Osteoblast (primary cell): ENCODE results near the gene UNC13D. TPM values are rescaled to one million over a fixed set of nuclear protein-coding genes. Genes with fewer than 3 reads are reported as not detected.

Experiments
- DNase-seq: peaks from one replicate; pipeline ENCODE4 v3.0.0; 2011; ENCODE audit warnings: low spot score, mixed read lengths; ENCODE audit not compliant: insufficient read length; ENCODE audit errors: missing footprints
- H2AFZ ChIP-seq: 2 replicates; pipeline ENCODE4 v1.6.0; 2011; ENCODE audit warnings: mild to moderate bottlenecking, low read length
- H3K27ac ChIP-seq: 2 replicates; pipeline ENCODE4 v1.5.1; 2011; ENCODE audit warnings: mild to moderate bottlenecking, low read depth, low read length, moderate library complexity
- H3K27me3 ChIP-seq: 2 replicates; pipeline ENCODE4 v1.6.0; 2012; ENCODE audit warnings: mild to moderate bottlenecking, control low read depth, inconsistent platforms, low read length, moderate library complexity; ENCODE audit not compliant: insufficient read depth
- H3K36me3 ChIP-seq: 2 replicates; pipeline ENCODE4 v1.5.1; 2011; ENCODE audit warnings: mild to moderate bottlenecking, low read length, control low read depth, moderate library complexity; ENCODE audit not compliant: insufficient read depth
- H3K4me1 ChIP-seq: 2 replicates; pipeline ENCODE4 v1.5.1; 2011; ENCODE audit warnings: mild to moderate bottlenecking, low read length, control low read depth, moderate library complexity; ENCODE audit not compliant: insufficient read depth
- H3K4me2 ChIP-seq: 2 replicates; pipeline ENCODE4 v1.6.0; 2011; ENCODE audit warnings: mild to moderate bottlenecking, low read length; ENCODE audit not compliant: insufficient read depth
- H3K4me3 ChIP-seq: fragments of 200-600 bp; sonication (generic); 3 replicates; pipeline ENCODE4 v1.5.1; 2012; ENCODE audit warnings: mild to moderate bottlenecking, low read length, inconsistent platforms; ENCODE audit not compliant: insufficient read depth
- H3K79me2 ChIP-seq: 2 replicates; pipeline ENCODE4 v1.6.0; 2012; ENCODE audit warnings: mild to moderate bottlenecking, low read length, control low read depth, inconsistent platforms; ENCODE audit not compliant: insufficient read depth
- H3K9me3 ChIP-seq: 2 replicates; pipeline ENCODE4 v1.5.1; 2011; ENCODE audit warnings: low read depth, low read length, control low read depth
- H4K20me1 ChIP-seq: 2 replicates; pipeline ENCODE4 v1.6.0; 2012; ENCODE audit warnings: mild to moderate bottlenecking, low read length, control low read depth; ENCODE audit not compliant: insufficient read depth
- total RNA-seq: library from RNA; depleted of rRNA; stranded (reverse); fragments of >200 nt; gene quantifications from 2 replicates; pipeline ENCODE4 v1.2.3, GENCODE V29; 2012
- TF ChIP-seq, protein P1 (sequence below): IDR thresholded peaks from 2 replicates; pipeline ENCODE4 v1.5.1; 2011; ENCODE audit warnings: mild to moderate bottlenecking, low read depth, low read length, moderate library complexity; ENCODE audit errors: extremely low read depth

Gene UNC13D
- total RNA-seq, 1 donor: 1.1 TPM

GRCh38 chr17:75845058-75845711 lies 981 bp upstream of the UNC13D start:
- H3K27ac ChIP-seq: no peak overlapping the region
- peaks cover 3% of the 10 kb centered on the region for H4K20me1 ChIP-seq
- no peak overlapping the region for H3K4me2 ChIP-seq
- H3K79me2 ChIP-seq: peaks cover 4% of the 10 kb centered on the region
- TF ChIP-seq, protein P1, sequence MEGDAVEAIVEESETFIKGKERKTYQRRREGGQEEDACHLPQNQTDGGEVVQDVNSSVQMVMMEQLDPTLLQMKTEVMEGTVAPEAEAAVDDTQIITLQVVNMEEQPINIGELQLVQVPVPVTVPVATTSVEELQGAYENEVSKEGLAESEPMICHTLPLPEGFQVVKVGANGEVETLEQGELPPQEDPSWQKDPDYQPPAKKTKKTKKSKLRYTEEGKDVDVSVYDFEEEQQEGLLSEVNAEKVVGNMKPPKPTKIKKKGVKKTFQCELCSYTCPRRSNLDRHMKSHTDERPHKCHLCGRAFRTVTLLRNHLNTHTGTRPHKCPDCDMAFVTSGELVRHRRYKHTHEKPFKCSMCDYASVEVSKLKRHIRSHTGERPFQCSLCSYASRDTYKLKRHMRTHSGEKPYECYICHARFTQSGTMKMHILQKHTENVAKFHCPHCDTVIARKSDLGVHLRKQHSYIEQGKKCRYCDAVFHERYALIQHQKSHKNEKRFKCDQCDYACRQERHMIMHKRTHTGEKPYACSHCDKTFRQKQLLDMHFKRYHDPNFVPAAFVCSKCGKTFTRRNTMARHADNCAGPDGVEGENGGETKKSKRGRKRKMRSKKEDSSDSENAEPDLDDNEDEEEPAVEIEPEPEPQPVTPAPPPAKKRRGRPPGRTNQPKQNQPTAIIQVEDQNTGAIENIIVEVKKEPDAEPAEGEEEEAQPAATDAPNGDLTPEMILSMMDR: peak; percentile 71
- no peaks in the 10 kb centered on the region for H3K27me3 ChIP-seq
- H3K4me1 ChIP-seq: no peaks in the 10 kb centered on the region
- H3K36me3 ChIP-seq: peaks cover 41% of the 10 kb centered on the region
- H3K4me3 ChIP-seq: no peak overlapping the region
- no peaks in the 10 kb centered on the region for H3K9me3 ChIP-seq
- peak; percentile 99 for DNase-seq
- no peak overlapping the region for H2AFZ ChIP-seq

DNA sequence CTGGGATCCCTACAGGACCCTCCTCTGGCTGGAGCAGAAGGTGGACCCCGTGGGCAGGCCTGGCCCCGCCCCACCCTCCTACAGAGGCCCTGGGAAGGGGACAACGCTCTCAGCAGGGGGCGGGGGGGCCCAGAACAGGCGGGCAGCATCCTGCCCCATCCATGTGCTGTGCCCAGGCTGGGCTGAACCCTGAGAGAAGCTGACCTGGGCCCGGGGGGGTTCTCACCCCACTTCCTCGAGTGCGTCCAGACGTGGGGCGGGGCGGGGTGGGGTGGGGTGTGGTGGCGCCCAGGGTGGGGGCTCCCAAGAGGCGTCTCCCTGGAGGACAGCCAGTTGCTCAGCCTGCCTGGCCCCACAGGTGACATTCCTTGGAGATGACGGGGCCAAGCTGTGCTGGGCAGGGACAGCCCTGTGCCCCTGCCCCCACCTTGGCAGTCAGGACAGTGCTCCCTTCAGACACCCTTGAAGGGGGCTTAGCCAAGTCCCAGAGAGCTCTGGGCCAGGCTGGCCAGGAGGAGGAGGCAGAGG lies 390 bp upstream of the UNC13D start:
- Histone ChIP-seq H3K9me3 (no peaks in the 10 kb centered on the region), H3K36me3 (peaks cover 37% of the 10 kb centered on the region), H3K4me3 (no peak overlapping the region), H3K79me2 (peaks cover under 1% of the 10 kb centered on the region), H3K27me3 (no peaks in the 10 kb centered on the region), H3K27ac (no peak overlapping the region), H3K4me2 (no peak overlapping the region), H2AFZ (no peak overlapping the region), H3K4me1 (no peaks in the 10 kb centered on the region), H4K20me1 (peaks cover 3% of the 10 kb centered on the region)
- DNase-seq: peak; percentile 89
- TF ChIP-seq, protein P1: no peak

DNA sequence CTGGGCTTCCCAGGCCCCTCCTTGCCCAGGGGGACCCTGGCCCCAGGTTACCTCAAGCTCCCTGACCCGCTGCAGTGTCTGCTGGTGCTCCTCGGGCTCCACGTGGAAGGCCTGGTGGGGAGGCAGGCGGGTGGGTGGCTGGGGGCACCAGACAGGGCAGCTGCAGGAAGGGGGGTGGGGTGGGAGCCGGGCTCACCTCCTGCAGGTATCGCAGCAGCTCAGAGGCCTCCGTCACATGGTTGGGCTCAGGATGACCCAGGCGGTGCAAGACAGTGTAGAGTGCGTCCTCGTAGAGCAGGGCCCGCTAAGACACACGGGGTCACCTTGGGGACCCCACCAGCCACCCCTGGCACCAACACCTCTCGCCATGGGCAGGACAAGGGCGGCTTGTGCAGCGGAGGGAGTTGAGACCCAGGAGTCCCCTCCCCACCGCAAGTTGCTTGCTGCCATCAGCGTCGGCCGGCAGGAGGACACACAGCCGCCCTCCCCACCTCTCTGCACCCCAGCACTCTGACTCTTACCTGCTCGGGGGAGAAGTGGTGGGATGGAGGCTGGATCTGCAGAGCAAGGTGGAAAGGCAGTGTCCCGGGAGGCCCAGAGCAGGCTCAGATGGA lies 1.1 kb downstream of the UNC13D start:
- Histone ChIP-seq H3K4me1 (no peaks in the 10 kb centered on the region), H3K4me2 (no peak overlapping the region), H3K79me2 (no peaks in the 10 kb centered on the region), H3K9me3 (no peaks in the 10 kb centered on the region), H3K4me3 (no peak overlapping the region), H4K20me1 (no peaks in the 10 kb centered on the region), H2AFZ (no peak overlapping the region), H3K36me3 (peaks cover 21% of the 10 kb centered on the region), H3K27ac (no peak overlapping the region), H3K27me3 (no peaks in the 10 kb centered on the region)
- TF ChIP-seq, protein P1: no peak
- DNase-seq: peak; percentile 1

- no peak overlapping the region for H3K4me2 ChIP-seq
- no peaks in the 10 kb centered on the region for H3K9me3 ChIP-seq
- TF ChIP-seq, protein P1: no peak
- H4K20me1 ChIP-seq: no peaks in the 10 kb centered on the region
- H3K4me3 ChIP-seq: no peak overlapping the region
- no peaks in the 10 kb centered on the region for H3K79me2 ChIP-seq
- peaks cover 15% of the 10 kb centered on the region for H3K36me3 ChIP-seq
- peak; percentile 76 for DNase-seq
- H2AFZ ChIP-seq: no peak overlapping the region
- no peaks in the 10 kb centered on the region for H3K27me3 ChIP-seq
- no peaks in the 10 kb centered on the region for H3K4me1 ChIP-seq
- H3K27ac ChIP-seq: no peak overlapping the region
These were observed 1.8 kb downstream of the UNC13D start for GRCh38 chr17:75842411-75842810.
